GM21390 (cell line): ENCODE measurements around the gene C22orf39.

Source experiments
- ATAC-seq: cut with Tn5 transposase; IDR thresholded peaks from one replicate; pipeline ENCODE4 v1.9.1; 2021; ENCODE audit not compliant: unreplicated experiment

The C22orf39 gene

DNA sequence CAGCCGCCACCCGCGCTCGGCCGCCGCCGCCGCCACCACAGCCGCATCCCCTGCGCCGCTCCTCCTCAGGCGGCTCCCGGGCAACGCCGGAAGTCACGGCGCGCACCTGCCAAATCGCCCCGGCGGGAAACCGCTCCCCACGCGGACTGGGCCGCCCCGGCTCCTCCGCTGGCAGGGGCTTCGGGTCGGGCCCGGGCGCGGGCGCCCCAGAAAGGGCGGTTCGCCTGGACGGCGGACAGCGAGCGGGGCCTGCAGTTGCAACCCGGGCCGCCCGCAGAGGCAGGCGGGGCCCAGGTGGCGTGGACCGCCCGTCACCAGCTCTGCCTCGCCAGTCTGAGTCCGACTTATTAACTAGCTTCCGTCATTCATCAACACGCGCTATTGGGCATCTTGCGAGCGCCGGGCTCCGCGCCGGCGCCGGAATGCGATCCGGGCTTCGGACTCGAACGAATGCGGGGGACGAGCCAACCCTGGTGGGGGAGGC lies 15.8 kb downstream of the C22orf39 start, which contains the start of gene HIRA:
Gene HIRA, minus strand, starts transcription at position 85 of the 484 bp plus-strand sequence. CDS start 257 bp downstream, outside the sequence.
- ATAC-seq: peak; percentile 32

DNA sequence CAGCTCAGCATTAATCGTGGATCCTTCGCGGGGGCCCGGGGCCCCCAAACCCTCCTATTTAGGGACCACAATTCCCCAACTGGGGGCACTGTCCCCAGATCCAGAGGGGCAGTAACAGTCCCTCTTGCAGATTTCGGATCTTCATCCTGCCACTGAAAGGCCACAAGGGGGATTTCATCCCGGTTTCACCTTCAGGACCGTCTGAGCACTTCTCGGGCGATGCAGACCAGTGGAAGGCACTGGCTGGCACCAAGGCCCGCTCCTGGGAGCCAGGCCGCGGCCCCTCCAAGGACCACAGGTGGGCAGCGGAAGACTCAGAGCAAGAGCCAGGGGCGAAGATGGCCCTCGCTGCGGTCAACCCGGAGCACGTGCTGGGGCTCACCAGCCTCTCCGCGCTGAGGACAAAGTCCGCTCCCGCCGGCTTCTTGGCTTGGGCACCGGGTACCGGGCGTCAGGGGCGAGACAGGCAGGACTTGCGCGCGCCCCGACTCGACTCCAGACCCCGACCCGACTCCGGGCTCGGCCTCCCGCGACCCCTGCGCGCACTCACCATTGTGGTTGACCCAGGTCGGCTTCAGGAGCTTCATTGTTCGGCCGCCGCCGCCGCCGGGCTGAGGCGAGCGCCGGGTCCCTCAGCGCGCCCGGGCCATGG lies 16.5 kb downstream of the C22orf39 start:
- ATAC-seq: no peak

DNA sequence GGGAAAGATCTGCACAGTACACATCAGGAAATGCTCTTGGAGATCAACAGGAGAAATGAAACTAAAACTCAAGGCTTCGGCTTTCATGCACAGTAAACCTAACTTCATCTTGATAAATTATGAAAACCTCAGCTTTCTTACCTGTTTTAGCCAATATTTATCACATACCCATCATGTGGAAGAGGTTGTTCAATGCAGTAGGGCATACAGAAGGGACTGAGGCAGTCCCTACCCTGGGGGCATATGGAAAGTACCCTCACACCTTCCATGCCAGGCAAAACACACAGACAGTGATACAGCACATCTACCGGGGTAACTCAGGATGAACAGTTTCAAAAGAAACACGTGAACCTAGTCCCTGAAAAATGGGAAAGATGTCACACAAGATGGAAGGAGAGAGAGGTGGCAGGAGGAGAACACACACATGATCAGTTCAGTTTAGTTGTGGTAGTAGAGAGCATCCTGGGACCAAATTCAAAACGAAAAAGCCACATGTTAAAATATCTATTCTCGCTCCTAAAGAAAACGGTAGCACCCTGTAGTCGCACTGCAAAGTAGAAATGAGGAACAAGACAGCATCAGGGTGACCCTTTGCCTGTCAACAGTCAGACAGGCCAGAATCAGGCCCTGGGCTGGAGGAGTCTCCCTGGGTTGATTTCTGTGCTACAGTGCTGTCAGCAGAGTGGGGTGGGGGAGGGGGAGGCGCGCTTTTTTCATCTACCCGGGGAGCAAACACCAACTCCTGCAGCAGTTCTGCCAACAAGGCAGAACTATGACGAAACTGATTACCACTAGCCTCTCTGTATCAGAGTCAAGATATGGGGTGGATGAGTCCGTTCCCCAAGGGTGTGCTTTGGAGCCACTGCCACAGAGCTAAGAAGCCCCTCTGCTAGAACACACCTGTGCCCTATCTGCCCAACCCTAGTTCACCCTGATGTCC lies 17.3 kb downstream of the C22orf39 start:
- ATAC-seq: no peak

DNA sequence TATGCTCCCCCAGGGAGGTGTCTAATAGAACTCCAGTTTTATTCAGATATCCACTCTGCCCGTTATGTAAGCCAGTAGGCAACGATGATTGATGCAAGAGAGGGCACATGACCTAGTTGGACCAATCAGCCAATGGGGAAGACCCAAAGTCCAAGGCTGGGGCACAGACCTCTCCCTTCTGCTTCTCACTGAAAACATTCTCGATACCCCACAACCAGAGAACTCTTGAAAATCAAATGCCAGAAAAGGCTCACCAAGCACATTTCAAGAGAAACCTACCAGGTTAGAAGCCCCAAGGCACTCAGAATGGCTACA lies 23.4 kb downstream of the C22orf39 start:
- no peak for ATAC-seq

DNA sequence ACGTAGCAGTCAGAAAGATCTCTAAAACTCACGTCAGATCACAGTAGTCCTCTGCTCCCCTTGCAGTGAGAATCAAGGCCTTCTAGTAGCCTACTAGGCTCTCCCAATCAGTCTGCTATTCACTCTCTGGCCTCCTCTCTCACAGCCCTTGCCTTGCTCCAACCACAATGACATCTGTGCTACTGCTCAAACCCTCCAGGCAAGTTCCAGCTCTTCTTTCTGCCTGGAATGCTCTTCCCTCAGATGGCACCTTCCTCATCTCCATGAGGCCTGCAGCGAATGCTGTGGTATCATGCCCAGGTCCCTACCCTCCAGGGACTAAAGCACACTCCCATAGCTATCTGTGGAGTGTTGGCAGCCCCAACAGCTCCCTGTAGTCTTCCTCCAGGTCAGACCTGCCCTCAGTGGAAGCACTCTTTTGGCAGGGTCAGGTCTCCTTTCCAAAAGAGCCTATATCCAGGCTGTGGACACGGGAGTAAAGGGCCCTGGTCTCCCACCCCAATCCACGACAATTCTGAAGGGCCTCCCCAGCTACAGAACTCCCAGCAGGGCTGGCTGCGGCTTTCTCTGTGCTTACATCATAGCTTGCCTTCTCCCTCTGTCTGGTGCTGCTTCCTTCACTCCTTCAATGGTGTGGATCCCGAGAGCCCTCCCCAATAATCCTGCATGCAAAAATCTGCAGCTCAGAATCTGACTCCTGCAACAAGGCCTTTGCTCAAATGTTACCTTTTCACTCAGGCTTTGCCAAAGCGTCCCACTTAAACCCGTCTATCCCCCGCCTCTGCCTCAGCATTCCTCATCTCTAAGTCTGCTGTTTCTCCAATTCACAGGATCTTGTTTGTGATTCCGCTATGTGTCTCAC lies 24.8 kb downstream of the C22orf39 start:
- no peak for ATAC-seq

DNA sequence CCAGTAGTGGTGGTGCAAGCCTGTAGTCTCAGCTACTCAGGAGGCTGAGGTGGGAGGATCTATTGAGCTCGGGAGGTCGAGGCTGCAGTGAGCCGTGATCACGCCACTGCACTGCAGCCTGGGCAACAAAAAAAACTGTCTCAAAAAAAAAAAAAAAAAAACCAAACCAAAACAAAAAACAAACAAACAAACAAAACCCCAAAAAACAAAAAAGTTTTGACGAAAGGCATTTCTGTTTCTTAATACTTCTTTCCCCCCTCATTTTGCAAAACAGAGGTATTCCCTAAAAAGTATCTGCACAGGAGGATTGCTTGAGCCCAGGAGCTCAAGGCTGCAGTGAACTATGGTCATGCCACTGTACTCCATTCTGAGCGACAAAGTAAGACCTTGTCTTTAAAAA lies 27.2 kb downstream of the C22orf39 start:
- ATAC-seq: no peak

DNA sequence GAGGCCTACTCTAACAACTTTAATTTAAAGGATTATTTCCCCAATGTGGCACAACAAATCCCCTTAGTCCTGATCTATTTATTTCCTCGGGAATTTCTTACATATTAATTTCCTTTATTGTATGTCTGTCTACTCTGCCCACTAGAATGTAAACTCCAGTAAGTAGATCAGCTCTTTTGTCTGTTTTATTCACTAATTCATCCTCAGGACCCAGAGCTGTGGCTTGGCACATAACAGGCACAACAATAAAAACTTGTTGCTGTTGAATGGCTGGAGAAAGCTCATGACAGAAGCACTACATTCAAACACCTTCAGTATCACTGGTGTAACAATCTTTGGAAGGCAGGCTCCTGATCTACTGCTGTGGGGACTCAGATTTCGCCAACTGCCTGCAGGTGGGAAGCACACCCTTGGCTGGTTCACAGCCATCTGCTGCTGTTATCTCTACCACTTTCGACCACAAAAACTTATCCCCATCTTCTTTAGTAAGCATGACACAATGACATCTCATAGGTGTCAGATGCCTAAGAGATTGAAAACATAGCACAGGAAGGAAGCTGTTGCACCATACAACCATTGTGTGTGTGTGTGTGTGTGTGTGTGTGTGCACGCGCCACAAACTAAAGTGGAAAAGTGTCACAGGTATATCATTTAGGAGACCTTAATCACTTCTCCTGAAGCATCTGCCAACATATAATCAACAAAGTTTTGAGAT lies 27.9 kb downstream of the C22orf39 start:
- ATAC-seq: peak; percentile 61

DNA sequence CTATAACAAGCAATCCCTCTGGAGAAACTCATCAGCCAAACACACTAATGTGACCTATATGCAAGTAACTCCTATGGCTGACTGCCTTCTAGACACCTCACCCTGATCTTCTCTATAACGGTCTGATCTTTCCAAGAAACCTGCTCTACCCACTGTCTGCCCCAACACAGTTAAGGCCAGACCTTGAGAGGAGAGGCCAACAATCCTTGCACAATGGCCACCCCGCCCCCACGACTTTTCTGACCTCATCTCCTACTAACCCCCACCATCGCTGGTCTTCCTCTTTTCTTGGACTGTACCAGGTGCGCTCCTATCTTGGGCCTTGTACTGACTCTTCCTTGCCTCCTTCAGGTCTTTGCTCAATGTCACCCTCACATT lies 28.4 kb downstream of the C22orf39 start:
- no peak for ATAC-seq

DNA sequence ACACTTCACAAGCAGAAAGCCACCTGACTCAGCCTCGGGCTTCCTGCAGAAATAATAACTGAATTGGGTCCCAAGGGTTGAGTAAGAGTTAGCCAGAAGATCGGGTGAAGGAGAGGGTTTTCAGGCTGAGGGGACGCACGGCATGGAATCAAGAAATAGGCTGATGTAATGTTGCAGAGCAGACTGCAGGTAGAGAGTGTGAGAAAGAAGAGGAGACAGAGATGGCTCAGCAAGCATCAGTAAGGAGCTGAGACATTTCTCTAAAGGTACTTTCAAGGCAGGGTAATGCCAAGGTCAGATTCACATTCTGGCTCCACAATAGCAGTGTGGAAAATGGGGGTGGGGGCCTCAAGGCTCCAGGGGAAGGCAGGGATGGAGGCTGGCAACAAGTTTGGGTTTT lies 34.6 kb downstream of the C22orf39 start:
- ATAC-seq: no peak

DNA sequence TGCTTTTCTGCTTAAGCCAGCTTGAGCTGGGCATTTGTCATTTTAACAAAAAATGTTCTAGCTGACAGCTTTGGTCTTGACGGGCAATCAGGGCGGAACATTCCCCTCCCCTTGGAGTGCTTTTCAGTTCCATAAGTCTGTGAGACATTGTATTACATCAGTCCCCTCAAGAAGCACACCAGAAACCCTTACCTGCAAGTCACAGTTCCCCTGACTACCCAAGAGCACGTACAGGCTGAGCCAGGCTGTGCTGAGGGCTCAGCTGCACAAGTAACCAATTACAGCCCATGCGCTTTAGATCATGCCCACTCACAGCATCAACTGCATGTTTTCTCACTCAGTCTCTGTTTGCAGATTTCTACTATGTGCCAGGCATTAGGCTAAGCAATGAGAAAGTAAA lies 35.0 kb downstream of the C22orf39 start:
- no peak for ATAC-seq

DNA sequence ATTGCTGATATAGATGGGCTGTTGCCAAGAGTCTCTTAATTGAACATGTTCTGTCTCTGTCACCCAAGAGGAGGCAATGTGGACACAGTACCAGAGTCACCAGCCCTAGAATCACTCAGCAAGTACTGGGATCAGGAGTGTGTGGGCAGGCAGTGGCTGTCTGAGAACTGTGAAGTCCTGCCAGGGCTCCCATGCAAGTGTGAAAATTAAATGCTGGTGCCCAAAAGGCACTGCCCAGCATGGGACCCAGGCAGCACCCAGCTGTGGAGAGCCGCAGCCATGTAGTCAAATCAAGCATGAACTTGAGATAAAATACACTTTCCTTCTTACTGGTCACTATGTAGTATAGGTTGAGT lies 35.8 kb downstream of the C22orf39 start:
- no peak for ATAC-seq

DNA sequence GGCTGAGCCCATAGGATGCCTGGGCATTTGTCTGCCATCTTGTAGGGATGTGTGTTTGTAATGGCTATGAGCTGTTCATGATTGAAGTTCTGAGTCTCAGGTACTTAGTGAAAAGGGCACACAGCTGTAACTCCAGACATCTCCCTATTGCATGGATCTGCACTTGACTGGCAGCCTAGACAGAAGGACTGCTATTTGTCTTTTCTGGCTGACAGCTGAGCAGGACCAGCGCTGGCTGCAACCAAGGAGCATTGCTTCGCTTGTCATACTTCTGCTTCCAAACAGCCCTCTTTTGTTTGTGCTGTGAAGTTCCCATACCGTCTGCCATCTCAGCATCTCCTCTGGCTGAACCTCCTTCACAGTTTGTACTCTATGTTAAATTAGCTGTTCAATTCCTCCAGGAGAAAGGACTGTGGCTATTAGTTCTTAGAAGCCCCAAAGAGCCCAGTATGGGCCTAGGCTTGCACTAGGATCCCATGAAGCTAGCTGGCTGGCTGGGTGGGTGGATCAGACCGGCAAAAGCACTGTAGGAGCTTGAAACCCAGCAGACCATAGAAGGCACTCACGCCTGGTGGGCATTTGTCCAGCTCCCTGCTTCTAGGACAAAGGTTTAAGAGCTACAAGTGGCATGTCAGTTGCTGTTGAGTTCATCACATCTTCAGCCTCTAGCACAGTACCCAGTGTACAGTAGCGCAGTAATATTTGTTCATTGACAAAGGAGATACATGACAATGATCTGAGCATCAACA lies 36.4 kb downstream of the C22orf39 start:
- ATAC-seq: no peak

DNA sequence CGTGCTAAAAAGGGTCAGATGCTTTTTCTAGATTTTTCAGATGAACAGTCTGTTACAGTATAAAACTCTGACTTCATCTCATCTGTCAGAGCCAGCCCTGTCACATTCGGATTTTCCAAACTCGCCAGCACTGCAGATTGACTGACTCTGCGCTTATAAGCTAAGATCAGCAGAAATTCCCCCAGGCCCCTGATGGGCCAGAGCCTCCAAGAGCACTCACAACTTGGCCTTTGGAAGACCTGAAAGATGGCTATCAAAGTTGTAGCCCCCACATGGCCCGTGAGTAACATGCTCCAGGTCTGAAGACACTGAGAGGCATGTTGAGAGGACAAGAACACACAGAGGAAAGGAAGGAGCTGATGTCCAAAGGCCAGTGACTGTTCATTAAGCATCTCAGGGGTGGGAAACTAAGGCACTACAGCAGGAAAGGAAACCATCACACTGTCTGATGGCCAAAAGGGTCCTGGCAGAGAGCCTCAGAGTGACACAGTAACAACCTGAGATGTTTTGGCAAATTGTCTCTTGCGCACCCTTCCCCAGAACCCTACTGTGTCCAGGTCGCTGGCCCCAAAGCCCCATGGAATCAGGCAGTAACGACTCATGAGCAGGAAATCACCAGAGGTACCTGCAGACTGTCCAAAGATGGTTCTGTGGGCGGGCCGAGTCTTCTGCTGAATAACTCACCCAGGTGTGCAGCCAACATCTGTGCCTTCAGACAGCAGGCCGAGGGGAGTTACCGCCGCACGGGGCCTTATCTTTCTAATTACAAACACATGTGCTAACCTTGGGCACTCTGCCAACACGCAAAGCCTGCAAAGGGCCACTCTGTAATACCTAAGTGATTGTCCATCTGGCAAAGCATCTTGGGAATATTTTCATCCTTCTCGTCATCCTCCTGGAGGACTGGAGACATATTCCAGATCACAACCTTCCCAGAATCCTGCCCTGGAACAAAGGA lies 39.6 kb downstream of the C22orf39 start:
- ATAC-seq: no peak

DNA sequence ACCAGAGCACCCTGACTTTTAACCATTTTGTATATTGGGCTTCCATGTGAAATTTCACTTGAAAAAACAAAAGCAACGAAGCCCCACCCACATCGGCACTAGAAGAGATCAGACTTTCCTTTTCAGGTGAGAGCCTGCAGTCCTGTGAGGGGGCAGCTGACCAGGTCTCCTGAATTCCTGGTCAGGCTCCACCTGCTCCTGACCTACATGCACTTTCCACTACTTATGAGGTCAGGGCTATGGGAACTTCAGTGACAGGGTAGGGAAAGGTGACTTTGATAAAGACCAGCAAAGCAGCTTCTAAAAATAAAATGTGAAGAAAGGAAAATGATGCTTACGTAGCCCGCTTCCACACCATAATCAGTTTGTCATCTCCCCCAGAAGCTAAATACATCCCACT lies 40.7 kb downstream of the C22orf39 start:
- no peak for ATAC-seq

DNA sequence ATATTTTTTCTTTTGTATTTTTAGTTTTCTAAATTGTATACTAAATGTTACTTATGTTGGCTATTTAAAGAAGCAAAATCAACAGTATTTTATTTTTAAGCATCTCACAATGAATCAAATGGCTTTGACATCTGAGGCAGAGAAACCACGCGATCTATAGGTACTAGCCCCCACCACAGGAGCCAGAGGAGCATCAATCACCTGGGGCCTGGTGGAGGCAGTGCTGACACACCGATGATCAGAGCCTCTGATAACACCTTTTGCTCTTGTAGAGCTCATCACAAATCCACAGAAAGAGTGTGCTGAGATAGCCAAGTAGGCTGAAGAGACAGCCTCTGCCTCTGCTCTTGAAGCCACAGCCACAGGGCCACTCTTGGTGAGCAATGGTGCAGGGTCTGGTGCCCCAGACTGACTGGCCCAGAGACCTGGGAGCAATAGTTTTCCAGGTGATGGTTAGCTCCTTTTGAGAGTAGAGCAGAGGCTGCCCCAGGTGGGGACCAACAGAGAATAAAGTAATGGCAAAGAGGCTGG lies 41.2 kb downstream of the C22orf39 start:
- no peak for ATAC-seq

DNA sequence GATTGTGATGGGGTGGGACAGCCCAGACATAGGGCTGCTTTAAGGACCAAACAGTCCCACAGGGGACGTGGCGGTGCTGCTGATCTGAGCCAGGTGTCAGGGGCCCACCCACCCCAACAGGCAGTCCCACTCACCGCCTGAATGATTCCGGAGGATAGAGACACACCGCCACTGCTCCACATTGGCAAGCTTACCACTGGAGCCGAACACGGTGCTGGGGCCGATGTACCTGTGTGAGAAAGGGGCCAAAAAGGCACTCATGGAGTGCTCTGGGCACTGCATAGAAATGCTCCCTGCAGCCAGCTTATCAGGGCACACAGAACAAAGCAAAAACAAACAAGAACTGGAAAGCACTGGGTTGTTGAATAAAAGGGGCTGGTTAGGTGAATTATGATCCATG lies 41.9 kb downstream of the C22orf39 start:
- no peak for ATAC-seq

DNA sequence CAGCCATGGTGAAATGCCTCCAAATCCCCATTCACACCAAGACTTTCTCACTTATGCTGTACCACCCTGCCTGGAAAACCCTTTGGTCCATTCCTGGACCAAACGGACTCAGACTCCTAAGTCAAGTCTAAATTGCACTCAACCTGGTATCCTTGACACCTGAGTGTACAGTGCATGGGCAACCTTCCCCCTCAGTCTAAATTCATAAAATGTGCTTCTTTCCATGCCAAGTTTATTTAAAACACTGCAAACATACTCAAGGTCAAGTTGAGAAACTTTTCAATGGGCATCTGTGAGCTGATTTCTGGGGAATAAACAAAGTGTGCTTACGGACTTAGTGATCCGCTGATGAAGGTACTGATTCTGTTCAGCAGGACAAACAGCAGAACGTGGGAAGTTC lies 42.4 kb downstream of the C22orf39 start:
- ATAC-seq: no peak

DNA sequence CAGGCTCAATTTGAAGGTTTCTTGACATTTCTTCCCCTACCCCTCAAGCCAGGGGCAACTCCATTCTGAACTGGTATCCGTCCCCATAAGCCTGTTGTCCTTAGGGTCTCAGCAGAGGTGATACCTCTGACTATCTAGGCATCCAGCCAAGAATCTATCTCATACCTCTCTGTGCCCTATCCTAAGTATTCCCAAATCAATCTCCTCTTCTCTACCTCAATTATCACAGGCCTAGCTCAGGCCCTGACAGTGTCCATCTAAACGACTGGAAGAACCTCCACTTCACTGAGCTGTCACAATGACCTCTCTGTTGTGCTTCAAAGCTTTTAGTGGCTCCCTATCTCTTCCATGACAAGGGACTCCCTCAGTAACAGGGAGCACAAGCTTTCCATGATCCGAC lies 42.8 kb downstream of the C22orf39 start:
- ATAC-seq: no peak
